MM.1S (cell line): ENCODE measurements around the gene RPGRIP1L.

Source experiments
- EZH2 ChIP-seq: fragments of 300-600 bp; sonication (generic); optimal IDR thresholded peaks from 2 replicates; pipeline ENCODE3; 2017; ENCODE audit warnings: low read depth, mild to moderate bottlenecking, antibody characterized with exemption, low read length, mixed read lengths
- EZH2phosphoT487 ChIP-seq: fragments of 300-600 bp; sonication (generic); IDR thresholded peaks from 2 replicates; pipeline ENCODE4 v1.6.1; 2018; ENCODE audit warnings: antibody characterized with exemption, low read length
- TF ChIP-seq, protein P1 (sequence below): fragments of 300-600 bp; sonication (generic); IDR thresholded peaks from 2 replicates; pipeline ENCODE4 v1.5.1; 2016; ENCODE audit warnings: antibody characterized with exemption, low read length, mixed read lengths

DNA sequence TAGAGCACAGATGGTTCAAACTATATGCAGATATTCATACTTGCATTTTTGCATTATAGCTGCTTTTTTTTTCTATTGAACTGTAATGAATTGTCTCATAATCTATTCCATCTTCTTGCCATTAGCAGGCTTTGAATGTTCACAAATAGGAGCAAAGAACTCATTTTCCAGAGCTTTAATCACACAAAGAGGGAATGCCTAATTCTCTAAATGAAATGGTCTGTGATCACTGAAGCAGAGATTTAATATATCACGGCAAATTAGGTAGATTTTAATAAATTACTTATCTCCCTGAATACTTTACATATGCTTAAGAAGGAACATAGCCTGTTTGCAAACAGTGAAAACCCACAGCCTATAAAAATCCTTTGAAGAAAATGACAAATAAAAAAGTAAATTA is 103.0 kb downstream of the RPGRIP1L start:
- TF ChIP-seq, protein P1, sequence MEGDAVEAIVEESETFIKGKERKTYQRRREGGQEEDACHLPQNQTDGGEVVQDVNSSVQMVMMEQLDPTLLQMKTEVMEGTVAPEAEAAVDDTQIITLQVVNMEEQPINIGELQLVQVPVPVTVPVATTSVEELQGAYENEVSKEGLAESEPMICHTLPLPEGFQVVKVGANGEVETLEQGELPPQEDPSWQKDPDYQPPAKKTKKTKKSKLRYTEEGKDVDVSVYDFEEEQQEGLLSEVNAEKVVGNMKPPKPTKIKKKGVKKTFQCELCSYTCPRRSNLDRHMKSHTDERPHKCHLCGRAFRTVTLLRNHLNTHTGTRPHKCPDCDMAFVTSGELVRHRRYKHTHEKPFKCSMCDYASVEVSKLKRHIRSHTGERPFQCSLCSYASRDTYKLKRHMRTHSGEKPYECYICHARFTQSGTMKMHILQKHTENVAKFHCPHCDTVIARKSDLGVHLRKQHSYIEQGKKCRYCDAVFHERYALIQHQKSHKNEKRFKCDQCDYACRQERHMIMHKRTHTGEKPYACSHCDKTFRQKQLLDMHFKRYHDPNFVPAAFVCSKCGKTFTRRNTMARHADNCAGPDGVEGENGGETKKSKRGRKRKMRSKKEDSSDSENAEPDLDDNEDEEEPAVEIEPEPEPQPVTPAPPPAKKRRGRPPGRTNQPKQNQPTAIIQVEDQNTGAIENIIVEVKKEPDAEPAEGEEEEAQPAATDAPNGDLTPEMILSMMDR, result no peak
- TF ChIP-seq EZH2, result no peak
- no peak for TF ChIP-seq EZH2phosphoT487
